ENCODE data around the gene ATP6V1C2.
"Not testable (repeated sequence)": the region's sequence is repeated elsewhere in the genome, so short reads cannot be mapped to it uniquely, and the experiment has no call there.

ATP6V1C2 gene

GRCh38 chr2:10814571-10815331 is 93.3 kb downstream of the ATP6V1C2 start:
- DNase-seq = no peak

- DNase-seq = no peak
These were observed 96.0 kb downstream of the ATP6V1C2 start for GRCh38 chr2:10817413-10817812.

- not testable (repeated sequence) for DNase-seq
These were observed 96.9 kb downstream of the ATP6V1C2 start for GRCh38 chr2:10818305-10818704.

- DNase-seq = no peak
These were observed 97.6 kb downstream of the ATP6V1C2 start for GRCh38 chr2:10818984-10819383.

- DNase-seq = no peak
These were observed 98.4 kb downstream of the ATP6V1C2 start for GRCh38 chr2:10819714-10820314.

- no peak for DNase-seq
These were observed 99.1 kb downstream of the ATP6V1C2 start for GRCh38 chr2:10820562-10820961.

GRCh38 chr2:10820978-10821695 is 99.7 kb downstream of the ATP6V1C2 start:
- DNase-seq = no peak

GRCh38 chr2:10824191-10824590 is 102.8 kb downstream of the ATP6V1C2 start:
- no peak for DNase-seq

- no peak for DNase-seq
These were observed 104.6 kb downstream of the ATP6V1C2 start for GRCh38 chr2:10826026-10826425.

GRCh38 chr2:10826625-10827024 is 105.2 kb downstream of the ATP6V1C2 start:
- no peak for DNase-seq

GRCh38 chr2:10828346-10828745 is 106.9 kb downstream of the ATP6V1C2 start:
- no peak for DNase-seq

- no peak for DNase-seq
These were observed 107.9 kb downstream of the ATP6V1C2 start for GRCh38 chr2:10829299-10829698.

- DNase-seq = no peak
These were observed 108.8 kb downstream of the ATP6V1C2 start for GRCh38 chr2:10830203-10830602.

GRCh38 chr2:10830641-10831399 is 109.4 kb downstream of the ATP6V1C2 start:
- no peak for DNase-seq

GRCh38 chr2:10831400-10831985 is 110.1 kb downstream of the ATP6V1C2 start:
- DNase-seq = no peak

- peak; percentile 87 for DNase-seq
These were observed 110.9 kb downstream of the ATP6V1C2 start for GRCh38 chr2:10832203-10832936.

- DNase-seq = no peak
These were observed 111.6 kb downstream of the ATP6V1C2 start for GRCh38 chr2:10833021-10833420.

GRCh38 chr2:10834068-10834655 is 112.7 kb downstream of the ATP6V1C2 start:
- no peak for DNase-seq
